ENCODE results near the gene PEF1. TPM values are rescaled to one million over a fixed set of nuclear protein-coding genes. Genes with fewer than 3 reads are reported as not detected.

Gene PEF1
- total RNA-seq, 1 donor from 2014 or later: 37.9 TPM

DNA sequence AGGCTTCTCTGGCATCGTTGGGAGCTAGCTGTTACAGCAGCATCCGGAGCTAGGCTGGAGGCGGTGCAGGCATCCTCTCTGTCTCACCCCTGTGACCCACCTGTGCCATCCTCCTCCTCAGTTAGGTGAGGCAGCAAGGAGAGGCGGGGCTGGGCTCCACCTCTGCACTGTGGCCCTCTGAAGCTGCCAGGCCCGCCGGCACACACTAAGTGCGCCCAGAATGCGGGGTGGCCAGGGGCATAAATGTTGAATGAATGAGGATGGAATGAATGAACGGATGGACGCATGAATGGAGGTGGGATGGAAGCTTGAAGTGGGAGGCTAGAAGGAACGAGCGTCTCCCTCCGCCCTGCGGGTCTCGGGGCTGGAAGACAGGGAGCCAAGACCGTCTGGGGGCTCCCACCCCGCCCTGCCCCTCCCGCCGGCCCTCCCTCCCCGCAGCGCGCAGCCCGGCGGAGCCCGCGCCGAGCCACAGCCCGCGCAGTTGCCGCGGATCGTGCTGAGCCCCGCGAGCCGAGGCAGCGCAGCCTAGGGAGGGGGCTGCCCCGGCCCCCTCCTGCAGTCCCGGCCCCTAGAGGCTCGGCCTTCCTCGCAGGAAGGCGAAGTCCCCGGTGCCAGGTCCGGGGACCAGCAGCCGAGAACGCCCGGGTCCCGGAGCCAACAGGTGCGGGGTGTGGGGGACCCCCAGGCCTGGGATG is 27.3 kb downstream of the PEF1 start, which contains the start of gene HCRTR1:
Gene HCRTR1 (plus strand): TSS at position 472 of the 698 bp plus-strand sequence. CDS start 1,504 bp downstream, outside the sequence.
- FAIRE-seq: no peak
- DNase-seq (ENCODE audit: low spot score in 2 of 2): no peak

DNA sequence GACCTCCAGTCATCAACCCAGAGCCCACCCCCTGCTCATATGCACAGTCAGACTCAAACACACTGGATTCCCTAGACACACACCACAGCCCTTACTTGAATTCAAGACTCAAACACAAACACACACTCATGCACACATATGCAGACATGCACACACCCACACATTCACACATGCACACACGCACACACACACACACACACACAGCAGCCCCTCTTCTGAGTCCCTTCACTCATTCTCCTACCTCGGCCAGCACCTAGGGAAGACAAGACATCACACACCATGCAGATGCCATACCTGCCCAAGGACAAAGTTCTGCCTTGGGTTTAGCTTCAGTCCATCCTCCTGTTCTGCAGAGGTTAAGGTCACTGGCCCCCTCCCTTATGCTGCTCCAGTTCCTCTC is 28.7 kb downstream of the PEF1 start:
- FAIRE-seq (no peak), DNase-seq (ENCODE audit: low spot score in 2 of 2) (no peak)

DNA sequence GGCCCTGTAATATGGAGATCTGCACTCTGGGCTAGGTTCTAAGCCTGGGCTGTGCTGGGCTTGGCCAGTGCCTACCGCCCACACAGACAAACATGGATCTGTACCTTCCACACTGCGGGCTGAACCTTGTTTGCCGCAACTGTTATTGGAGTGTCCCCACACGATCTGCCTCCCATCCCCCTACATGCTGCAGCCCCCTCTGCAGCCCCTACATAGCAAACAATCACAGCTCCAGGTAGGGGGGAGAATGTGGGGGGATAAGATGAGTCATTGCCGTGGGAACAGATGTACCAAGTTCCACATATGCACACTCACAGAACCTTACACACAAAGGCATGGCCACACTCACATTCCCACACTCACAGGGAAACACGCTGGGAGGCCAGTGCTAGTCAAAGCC is 29.3 kb downstream of the PEF1 start:
- FAIRE-seq (no peak), DNase-seq (ENCODE audit: low spot score in 2 of 2) (no peak)

DNA sequence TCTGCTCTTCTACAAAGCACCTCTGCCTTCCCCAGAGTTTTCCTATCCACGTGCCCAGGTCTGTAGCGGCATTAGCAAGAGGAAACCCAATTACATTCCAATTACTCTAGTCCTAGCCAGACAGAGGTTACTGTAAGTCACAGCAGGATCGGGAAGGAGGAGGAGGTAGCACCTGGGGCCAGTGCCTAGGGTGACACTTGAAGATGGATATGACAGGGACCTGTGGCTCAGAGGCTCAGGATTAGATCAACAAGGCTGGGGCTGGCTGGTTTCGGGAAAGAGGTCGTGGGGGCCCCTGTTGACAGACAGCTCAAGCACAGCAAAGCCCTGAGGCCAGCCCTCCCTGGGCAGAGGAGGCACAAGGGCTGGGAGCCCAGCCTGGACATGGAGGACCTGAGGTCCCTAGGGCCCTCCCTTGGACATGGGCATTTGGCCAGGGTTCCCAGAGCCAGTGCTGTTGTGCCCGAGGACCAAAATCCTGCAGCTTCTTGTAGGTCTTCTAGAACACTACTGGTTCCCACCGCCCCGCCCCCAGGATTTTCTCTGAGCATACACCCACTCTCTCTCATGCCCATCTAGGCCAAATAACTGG is 30.2 kb downstream of the PEF1 start:
- FAIRE-seq (no peak), DNase-seq (ENCODE audit: low spot score in 2 of 2) (no peak)

DNA sequence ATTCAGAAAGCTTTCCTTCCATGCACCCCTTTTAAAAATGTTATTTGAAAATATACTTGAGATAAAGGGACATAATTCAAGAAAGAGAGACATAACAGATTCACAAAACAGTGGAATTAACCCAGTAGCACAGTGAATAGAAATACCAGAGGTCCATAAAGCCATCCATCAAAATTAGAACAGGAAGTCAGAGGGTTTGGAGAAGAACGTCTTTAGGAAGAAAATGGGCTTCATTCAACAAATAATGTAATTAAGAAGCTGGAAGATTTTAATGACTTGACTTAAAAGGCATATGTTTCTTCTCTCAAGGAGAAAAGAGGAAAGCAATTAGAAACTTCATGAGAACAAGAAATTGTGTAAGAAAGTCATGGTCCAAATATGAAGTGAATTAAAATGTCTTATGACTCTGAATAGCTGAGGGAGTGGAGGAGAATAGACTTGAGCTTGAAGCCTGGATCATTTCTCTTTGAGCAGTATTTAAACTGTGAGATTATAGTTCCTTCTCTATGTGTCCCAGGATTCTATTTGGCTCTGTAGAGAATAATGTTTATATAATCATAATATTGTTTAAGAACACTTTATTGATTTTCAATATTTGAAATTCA is 35.1 kb downstream of the PEF1 start:
- FAIRE-seq: no peak

DNA sequence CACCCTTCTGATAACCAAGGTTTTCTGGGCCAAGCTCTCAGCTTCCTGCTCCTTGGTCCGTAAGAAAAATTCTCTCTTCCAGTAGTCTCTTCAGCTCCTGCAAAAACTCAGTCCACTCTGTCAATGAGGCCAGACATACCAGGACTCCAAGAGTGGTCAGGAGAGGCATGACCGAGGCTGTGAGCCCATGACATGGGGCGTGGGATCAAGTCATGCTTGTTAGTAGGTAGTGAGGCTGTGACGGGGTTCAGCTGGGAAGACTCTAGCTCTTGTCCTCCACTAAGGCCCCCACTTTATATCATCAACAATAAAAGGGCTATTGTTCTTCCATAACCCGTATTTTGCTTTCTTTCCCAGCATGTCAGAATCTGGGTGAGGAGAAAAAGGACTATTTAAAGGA is 37.3 kb downstream of the PEF1 start:
- FAIRE-seq (no peak), DNase-seq (ENCODE audit: low spot score in 2 of 2) (no peak)

More for the DNA sequence above, 35.1 kb downstream of the PEF1 start:
- no peak for DNase-seq (ENCODE audit: low spot score in 2 of 2)

DNA sequence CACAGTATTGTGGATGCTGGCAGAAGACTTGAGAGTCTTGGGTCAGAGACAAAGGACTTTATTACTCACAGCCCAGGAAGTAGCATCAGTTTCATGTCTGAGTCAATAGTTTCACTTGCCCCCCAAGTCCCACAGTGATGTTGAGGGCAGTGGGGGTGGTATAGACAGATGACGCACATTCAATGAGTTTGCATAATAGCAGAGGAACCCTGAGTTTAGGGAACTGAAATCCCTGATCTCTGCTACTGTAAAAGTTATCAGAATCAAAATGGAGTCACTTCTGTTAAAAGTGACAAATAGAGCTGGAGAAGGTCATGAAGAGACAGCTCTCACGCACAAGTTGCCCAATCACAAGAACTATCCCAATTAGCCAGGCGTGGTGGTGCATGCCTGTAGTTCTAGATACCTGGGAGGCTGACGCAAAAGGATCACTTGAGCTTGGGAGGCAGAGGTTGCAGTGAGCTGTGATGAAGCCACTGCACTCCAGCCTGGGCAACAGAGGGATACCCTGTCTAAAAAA is 38.7 kb downstream of the PEF1 start:
- DNase-seq (ENCODE audit: low spot score in 2 of 2) (no peak), FAIRE-seq (no peak)

DNA sequence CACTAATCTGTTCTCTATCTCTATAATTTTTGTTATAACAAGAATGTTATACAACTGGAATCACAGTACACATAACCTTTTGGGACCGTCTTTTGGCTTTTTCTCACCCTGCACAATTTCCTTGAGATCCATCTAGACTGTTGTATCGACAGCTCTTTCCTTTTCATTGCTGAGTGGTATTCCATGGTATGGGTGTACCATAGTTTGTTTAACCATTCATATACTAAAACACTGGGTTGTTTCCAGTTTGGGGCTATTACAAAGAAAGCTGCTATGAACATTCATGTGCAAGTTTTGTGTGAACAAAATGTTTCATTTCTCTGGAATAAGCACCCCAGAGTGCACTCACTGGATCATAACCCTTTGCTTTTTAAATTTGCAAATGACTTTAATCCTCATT is 42.6 kb downstream of the PEF1 start:
- FAIRE-seq (no peak), DNase-seq (ENCODE audit: low spot score in 2 of 2) (no peak)

DNA sequence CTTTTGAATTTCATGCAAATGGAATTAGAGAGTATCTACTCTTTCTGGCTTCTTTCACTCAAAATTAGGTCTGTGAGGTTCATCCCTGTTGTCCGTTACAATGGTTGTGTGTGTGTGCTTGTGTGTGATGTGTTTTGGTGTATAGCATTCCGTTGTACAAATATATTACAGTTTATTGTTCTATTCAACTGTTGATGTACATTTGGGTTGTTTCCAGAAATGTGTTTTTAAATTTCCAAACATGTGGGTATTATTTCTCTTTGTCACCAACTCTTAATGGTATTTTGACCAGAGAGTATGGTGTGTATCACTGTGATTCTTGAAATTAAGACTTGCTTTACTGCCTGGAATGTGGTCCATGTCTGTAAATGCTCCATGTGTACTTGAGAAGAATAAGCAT is 44.0 kb downstream of the PEF1 start:
- no peak for FAIRE-seq
- no peak for DNase-seq (ENCODE audit: low spot score in 2 of 2)

DNA sequence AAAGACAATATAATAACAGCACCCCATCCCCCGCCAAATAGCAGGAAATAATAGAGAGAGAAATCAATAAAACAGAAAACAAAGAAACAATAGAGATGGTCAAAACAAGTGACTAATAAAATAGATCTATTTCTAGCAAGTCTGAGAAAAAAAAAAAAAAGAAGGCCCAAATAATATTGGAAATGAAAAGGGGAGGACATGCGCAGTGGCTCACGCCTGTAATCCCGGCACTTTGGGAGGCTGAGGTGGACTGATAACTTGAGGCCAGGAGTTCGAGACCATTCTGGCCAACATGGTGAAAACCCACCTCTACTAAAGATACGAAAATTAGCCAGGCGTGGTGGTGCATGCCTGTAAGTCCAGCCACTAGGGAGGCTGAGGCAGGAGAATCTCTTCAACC is 45.7 kb downstream of the PEF1 start:
- FAIRE-seq (no peak), DNase-seq (ENCODE audit: low spot score in 2 of 2) (no peak)

DNA sequence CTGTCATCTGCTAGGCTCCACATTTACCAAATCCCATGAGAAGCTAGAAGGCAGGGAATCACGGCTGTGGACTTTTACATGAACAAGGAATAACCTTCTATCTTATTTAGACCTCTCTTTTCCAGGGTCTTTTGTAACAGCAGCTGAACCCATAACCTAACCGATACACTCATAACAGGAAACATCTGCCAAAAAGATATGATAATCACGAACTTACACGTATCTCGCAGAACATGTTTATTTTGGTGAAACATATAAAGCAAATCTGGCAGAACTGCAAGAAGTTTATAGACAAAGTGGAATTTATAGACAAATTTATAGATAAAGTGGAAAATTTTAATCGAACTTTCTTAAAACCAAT is 48.0 kb downstream of the PEF1 start:
- FAIRE-seq (no peak), DNase-seq (ENCODE audit: low spot score in 2 of 2) (no peak)

DNA sequence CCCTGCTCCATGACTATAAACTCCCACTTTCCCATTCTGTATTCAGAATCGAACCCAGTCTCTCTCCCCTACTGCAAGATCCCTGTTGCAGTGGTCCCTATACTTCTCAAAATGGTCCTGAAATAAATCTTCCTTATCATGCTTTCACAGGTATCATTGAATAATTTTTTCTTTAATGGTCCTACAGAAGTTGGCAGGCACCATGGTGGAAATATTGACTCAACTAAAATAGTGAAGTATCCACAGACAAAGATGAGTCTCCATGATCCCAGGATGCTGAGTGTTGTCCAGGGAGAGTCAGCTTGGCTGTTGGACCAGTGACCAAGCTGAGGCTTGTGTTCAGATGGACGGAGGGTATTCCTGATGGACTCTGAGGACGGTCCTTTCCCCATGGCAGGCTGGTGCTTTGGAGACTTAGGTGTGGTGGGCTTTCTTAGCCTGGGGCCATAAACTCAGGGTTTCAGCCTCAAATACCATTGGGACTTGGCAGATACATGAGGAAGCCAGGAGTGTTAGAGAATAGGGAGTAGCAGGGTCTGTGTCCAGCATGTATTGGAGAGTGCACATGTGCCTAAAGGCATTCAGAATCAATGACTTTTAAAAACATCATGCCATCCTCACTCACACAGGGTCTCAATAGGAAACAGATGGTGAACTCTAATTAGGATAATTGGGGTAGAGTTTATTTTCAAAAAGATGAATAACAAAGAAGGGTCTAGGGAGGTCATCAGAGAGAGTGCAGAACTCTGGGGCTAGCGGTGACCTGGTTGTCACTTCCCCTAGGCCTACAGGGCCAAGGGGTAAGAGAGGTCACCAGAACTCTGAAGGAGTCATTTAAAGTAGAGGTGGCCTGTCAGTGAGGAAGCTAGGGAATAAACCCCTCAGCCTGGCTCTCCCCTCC is 48.6 kb downstream of the PEF1 start:
- FAIRE-seq: no peak

DNA sequence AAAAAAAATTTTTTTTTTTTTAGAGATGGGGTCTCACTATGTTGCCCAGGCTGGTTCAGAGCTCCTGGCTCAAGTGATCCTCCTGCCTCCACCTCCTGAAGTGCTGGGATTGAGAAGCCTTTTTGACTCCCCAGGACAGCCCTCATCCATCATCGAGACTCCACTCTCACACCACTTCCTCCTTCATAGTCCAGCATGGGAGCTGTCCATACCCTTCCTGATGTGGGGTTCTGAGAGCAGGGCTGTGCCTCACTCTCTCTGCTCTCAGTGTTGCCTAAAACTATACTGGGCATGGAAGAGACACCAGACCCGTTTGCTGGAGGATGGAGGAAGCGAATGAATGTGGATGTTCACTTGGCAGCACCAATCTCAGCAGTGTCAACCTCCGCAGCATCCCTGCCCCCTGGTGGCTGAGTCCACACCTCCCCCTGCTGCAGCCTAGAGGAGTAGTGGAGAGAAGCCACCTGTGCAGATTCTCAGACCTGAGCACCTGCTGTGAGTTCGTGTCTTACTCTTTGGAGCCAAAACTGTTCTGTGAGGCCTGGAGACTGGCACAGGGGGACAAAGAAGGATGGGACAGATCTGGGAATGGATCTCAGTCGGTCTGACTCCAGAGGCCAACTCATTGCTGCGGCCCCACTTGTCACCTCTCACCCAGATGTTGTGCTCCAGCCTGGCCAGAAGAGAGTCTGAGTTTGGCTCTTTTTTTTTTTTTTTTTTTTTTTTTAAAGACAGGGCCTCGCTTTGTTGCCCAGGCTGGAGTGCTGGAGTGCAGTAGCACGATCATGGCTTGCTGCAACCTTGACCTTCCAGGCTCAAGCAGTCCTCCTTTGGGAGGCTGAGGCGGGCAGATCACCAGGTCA is 50.7 kb downstream of the PEF1 start:
- FAIRE-seq (no peak), DNase-seq (ENCODE audit: low spot score in 2 of 2) (no peak)

More for the DNA sequence above, 48.6 kb downstream of the PEF1 start:
- no peak for DNase-seq (ENCODE audit: low spot score in 2 of 2)

DNA sequence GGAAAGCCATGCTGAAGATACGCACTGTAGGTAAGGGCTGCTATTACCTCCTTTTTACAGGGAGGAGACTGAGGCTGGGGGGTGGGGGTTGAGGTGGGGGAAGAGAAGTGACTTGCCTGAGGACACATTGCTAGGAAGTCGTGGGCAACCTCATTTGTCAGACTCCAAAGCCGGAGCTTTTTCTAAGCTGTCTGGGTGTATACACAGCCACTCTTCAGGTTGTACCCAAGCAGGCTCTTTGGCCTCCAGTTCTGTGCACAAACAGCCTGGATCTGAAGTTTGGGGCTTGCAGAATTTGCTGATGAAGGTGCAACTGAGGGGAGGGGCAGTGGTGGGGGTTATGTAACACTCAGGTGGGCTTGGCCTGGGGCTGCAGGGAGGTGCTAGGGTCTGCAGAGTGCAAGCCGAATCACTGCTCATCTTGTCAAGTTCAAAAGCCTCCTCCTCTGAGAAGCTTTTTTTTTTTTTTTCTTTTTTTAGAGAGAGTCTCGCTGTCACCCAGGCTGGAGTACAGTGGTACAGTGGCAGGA is 51.5 kb downstream of the PEF1 start:
- no peak for FAIRE-seq
- no peak for DNase-seq (ENCODE audit: low spot score in 2 of 2)

DNA sequence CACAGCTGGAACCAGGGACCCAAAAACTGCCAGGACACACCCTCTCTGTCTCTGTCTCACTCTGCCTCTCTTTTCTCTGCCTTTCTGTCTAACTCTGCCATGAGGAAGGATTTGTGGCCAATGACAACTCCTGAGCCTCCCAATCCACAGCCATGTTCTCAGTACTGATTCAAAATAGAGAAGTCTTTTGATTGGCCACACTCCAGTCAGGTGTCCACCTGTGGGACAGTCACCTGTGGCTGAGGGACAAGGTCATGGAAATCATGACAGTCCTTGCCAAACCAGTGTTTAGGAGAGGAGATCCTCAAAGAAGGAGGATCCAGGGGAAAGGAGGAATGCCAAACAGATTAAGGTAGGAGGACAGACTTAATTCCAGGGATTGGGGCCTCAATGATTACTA is 52.5 kb downstream of the PEF1 start:
- FAIRE-seq: no peak
- no peak for DNase-seq (ENCODE audit: low spot score in 2 of 2)

DNA sequence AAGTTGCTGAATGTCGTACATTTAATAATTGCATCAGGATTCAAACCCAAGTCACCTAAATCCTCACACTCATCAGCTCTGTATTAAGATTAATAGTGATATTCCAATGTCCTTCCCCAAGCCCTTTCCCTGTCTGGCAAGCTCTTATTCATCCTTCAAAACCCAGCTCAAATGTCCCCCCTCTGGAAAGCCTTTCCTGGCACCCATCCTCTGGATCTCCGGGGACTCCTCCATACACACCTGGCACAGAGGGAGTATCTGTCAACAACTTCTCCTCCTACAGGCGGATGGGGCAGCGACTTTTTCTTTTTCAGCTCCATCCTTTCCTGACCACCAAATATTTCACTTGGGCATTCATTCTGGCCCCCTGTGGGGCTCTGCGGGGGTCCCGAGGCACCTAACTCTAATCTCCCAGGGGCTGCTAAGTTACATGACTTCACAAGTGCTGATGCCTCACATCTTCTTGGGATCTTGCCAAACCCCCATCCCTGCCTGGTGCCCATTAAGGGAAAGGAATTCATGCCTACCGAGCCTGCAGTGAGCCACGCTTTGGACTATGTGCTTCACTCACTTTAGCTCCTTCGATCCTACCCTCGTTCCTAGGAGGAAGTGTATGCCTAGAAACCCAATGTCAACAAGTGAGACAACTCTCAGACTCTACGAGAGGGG is 53.1 kb downstream of the PEF1 start:
- DNase-seq (ENCODE audit: low spot score in 2 of 2): no peak
- no peak for FAIRE-seq

DNA sequence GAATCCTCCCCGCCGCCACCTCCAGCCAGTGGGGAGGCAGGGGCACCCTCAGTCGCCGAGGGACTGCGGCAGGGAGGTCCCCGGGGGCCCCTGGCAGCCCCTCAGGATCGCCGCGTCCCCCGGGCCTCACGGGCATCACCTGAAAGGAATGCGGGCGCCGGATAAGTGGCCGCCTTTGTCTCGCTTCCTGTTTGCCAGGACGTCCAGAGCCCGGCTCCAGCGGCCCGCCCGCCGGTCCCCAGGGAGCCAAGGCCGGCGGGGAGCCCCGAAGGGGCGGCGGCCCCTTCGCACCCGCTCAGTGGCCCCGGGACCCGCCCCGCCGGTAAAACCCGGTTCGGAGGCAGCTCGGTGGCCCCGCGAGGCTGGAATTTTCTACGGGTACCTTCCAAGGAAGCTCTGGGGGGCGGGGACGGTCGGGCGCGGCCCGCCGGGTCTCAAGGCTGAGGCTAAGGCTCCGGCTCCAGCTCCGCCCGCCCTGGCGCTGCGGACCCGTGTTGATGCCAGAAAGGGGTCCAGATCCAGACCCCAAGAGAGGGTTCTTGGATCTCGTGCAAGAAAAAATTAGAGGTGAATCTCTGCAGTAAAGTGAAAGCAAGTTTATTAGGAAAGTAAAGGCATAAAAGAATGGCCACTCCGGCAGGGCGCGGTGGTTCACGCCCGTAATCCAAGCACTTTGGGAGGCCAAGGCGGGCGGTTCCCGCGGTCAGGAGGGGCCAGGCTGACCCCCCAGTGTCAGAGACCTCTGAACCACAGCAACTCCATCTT is 55.7 kb downstream of the PEF1 start:
- DNase-seq (ENCODE audit: low spot score in 2 of 2): no peak
- no peak for FAIRE-seq

DNA sequence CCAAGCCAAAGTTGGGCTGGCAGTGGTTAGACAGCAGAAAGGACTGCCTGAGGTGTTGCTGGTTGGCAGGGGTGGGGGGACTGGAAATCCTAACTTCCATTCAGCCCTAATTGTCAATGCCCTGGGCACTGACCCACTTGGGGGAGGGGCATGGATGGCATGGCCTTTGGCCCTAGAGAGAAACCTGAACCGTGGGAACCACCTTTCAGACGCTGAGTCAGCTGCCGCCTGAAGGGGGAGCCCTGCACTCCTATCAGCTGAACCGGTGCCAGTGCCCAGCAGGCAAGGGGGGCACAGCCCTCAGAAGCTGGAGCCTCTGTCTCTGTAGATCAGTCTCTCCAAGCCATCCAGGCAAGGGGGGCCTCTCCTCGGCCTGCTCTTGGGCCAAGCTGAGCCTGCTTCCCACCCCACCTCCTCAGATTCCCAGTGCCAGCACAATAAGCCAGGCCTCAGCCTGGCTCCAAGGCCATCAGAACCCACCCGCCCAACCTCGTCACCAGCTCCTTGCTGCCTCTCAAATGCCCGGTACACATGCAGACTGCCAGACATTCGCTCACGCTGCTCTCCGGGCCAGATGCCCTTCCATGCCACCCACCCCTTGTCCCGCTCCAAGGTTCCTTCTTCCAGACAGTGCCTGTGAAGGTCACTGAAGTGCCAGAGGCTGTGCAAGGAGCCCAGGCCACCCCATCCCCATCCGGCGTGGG is 56.8 kb downstream of the PEF1 start:
- FAIRE-seq (no peak), DNase-seq (ENCODE audit: low spot score in 2 of 2) (peak; percentile 67 to 71)

All from frontal cortex (tissue), 4 donors.